Measurements from ENCODE around the gene PBX3. TPM values are rescaled to one million over a fixed set of nuclear protein-coding genes. Genes with fewer than 3 reads are reported as not detected.
A peak's percentile ranks its signal among the peaks of the same experiment; 100 is the strongest.

PBX3 gene
- total RNA-seq, 4 donors from 2014 or later: 7.7 to 83.3 (median 12.1) TPM

DNA sequence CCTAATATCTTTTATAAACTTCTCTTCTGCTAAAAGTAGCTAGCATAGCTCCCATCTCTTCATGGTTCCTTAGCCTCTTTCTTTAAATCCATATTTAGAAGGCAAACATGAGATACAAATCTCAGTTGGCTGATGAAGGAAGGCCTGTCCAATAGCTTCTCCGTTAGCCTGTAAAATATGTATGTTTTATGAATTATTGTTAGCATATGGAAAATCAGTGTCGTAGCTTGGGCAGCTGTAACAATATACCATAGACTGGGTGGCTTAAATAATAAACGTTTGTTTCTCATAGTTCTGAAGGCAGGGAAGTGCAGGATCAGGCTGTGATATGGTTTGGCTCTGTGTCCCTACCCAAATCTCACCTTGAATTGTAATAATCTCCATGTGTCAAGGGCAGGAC is 63.8 kb downstream of the PBX3 start:
- no peak for TF ChIP-seq POLR2A (IDR thresholded peaks at IDR 0.05)
- TF ChIP-seq, protein P1, sequence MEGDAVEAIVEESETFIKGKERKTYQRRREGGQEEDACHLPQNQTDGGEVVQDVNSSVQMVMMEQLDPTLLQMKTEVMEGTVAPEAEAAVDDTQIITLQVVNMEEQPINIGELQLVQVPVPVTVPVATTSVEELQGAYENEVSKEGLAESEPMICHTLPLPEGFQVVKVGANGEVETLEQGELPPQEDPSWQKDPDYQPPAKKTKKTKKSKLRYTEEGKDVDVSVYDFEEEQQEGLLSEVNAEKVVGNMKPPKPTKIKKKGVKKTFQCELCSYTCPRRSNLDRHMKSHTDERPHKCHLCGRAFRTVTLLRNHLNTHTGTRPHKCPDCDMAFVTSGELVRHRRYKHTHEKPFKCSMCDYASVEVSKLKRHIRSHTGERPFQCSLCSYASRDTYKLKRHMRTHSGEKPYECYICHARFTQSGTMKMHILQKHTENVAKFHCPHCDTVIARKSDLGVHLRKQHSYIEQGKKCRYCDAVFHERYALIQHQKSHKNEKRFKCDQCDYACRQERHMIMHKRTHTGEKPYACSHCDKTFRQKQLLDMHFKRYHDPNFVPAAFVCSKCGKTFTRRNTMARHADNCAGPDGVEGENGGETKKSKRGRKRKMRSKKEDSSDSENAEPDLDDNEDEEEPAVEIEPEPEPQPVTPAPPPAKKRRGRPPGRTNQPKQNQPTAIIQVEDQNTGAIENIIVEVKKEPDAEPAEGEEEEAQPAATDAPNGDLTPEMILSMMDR (IDR thresholded peaks at IDR 0.05): no peak
- no peak for DNase-seq

DNA sequence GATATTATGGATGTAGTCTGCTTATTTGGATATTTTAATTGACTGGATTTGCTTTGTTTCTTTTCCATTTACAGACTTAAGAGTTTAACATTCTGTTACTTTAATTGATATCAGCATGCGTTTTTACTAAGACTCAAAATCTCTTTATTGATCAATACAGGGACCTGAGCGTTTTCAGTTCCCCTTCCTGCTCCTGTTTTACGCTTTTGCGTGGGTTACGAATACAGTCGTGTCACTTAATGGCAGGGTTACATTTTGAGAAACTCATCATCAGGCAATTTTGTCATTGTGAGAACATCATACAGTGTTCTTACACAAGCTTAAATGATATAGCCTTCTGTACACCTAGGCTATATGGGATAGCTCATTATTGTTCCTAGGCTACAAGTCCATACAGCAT is 65.2 kb downstream of the PBX3 start:
- Histone ChIP-seq H3K27ac (no peak overlapping the region), H3K4me3 (no peak overlapping the region), H3K27me3 (no peaks in the 10 kb centered on the region), H3K36me3 (no peaks in the 10 kb centered on the region), H3K9me3 (no peaks in the 10 kb centered on the region), H3K4me1 (no peaks in the 10 kb centered on the region)
- DNase-seq: no peak
- TF ChIP-seq, protein P1 (IDR thresholded peaks at IDR 0.05): no peak
- no peak for TF ChIP-seq POLR2A (IDR thresholded peaks at IDR 0.05)

More for the DNA sequence above, 63.8 kb downstream of the PBX3 start:
- H3K36me3 ChIP-seq: no peaks in the 10 kb centered on the region
- H3K27ac ChIP-seq: no peak overlapping the region
- no peaks in the 10 kb centered on the region for H3K9me3 ChIP-seq
- H3K27me3 ChIP-seq: no peaks in the 10 kb centered on the region
- H3K4me1 ChIP-seq: no peaks in the 10 kb centered on the region
- H3K4me3 ChIP-seq: no peak overlapping the region

DNA sequence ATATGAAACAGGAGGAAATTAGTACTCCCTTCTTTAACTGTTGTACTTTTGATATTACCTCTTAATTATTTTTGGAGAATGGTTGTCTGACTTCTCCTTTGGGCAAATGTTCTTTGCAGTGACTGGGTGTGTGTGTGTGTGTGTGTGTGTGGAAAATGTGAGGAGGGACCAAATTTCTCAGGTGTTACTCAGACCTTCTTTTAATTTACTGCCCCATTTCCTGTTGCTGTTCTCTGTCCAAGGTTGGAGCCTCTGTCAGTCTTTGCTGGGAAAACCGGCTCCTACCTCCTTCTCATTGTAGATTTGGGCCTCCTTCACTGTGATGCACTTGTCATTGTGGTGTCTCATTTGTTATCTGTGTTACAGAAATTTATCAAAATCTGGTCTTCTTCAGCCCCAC is 68.4 kb downstream of the PBX3 start:
- Histone ChIP-seq H3K36me3 (no peaks in the 10 kb centered on the region), H3K4me3 (no peak overlapping the region), H3K4me1 (no peaks in the 10 kb centered on the region), H3K27ac (no peak overlapping the region), H3K27me3 (no peaks in the 10 kb centered on the region), H3K9me3 (no peaks in the 10 kb centered on the region)
- no peak for TF ChIP-seq POLR2A (IDR thresholded peaks at IDR 0.05)
- TF ChIP-seq, protein P1 (IDR thresholded peaks at IDR 0.05): no peak
- no peak for DNase-seq

DNA sequence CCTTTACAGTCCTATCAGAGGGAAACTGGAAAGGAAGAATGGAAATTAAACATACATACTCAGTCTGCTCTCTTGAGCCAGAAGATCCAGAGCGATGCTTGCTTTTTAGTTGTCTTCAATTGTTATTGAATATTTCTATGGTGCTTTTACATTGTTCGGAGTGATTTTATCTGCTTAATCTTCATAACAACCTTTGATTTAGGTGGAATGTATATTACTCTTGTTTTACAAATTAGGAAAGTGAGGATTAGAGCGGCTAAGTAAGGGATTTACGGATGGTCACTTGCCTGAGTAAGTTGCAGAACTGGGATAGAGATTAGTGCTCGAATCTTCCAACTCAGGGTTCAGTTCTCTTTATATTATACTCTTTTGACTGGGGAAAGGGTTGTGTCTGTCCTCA is 69.1 kb downstream of the PBX3 start:
- Histone ChIP-seq H3K4me1 (no peaks in the 10 kb centered on the region), H3K27ac (no peak overlapping the region)
- TF ChIP-seq, protein P1 (IDR thresholded peaks at IDR 0.05): no peak
- TF ChIP-seq POLR2A (IDR thresholded peaks at IDR 0.05): no peak

GRCh38 chr9:125820100-125820804 is 73.1 kb downstream of the PBX3 start:
- TF ChIP-seq, protein P1 (IDR thresholded peaks at IDR 0.05): no peak
- TF ChIP-seq POLR2A (IDR thresholded peaks at IDR 0.05): no peak
- Histone ChIP-seq H3K9me3 (no peaks in the 10 kb centered on the region), H3K4me3 (no peak overlapping the region), H3K36me3 (no peaks in the 10 kb centered on the region), H3K27me3 (no peaks in the 10 kb centered on the region), H3K27ac (peak overlapping the region in 1 of 4 donors; percentile 2), H3K4me1 (no peaks in the 10 kb centered on the region)
- no peak for DNase-seq

More for the DNA sequence above, 69.1 kb downstream of the PBX3 start:
- Histone ChIP-seq H3K36me3 (no peaks in the 10 kb centered on the region), H3K27me3 (no peaks in the 10 kb centered on the region), H3K9me3 (no peaks in the 10 kb centered on the region), H3K4me3 (no peak overlapping the region)
- DNase-seq: no peak
